Glutamatergic neuron (in vitro differentiated cells): Measurements from ENCODE around the gene NAPA. TPM values are rescaled to one million over a fixed set of nuclear protein-coding genes. Genes with fewer than 3 reads are reported as not detected.

Source experiments
- DNase-seq: peaks from one replicate; pipeline ENCODE4 v3.0.0; 2022
- H3K27ac Mint-ChIP-seq: one replicate; pipeline ENCODE4 v1.8.0; 2020; ENCODE audit warnings: mild to moderate bottlenecking, mixed read lengths, inconsistent platforms; ENCODE audit not compliant: unreplicated experiment
- H3K27me3 Mint-ChIP-seq: one replicate; pipeline ENCODE4 v1.8.0; 2020; ENCODE audit warnings: mild to moderate bottlenecking, moderate library complexity, mixed read lengths, inconsistent platforms; ENCODE audit not compliant: unreplicated experiment
- H3K36me3 Mint-ChIP-seq: one replicate; pipeline ENCODE4 v1.8.0; 2020; ENCODE audit warnings: mild to moderate bottlenecking, mixed read lengths, inconsistent platforms; ENCODE audit not compliant: unreplicated experiment
- H3K4me1 Mint-ChIP-seq: one replicate; pipeline ENCODE4 v1.8.0; 2020; ENCODE audit warnings: mild to moderate bottlenecking, low read depth, mixed read lengths, inconsistent platforms; ENCODE audit not compliant: unreplicated experiment
- H3K4me3 Mint-ChIP-seq: one replicate; pipeline ENCODE4 v1.8.0; 2020; ENCODE audit warnings: mild to moderate bottlenecking, mixed read lengths, inconsistent platforms; ENCODE audit not compliant: unreplicated experiment
- H3K9me3 Mint-ChIP-seq: one replicate; pipeline ENCODE4 v1.8.0; 2020; ENCODE audit warnings: mild to moderate bottlenecking, moderate library complexity, mixed read lengths, inconsistent platforms; ENCODE audit not compliant: unreplicated experiment
- CTCF ChIP-seq: fragments of 200-600 bp; sonication (generic); IDR thresholded peaks from one replicate; pipeline ENCODE4 v1.5.0; 2021; ENCODE audit not compliant: partially characterized antibody, unreplicated experiment
- total RNA-seq: library from RNA; stranded (reverse); fragmentation: NEBNext Ultra II Directional; extraction: Animal tissue kit (Norgen Biotek cat#: 25700); gene quantifications from one replicate; pipeline ENCODE4 v1.2.1, GENCODE V29; 2021; ENCODE audit not compliant: unreplicated experiment

NAPA gene
- total RNA-seq, 1 donor from 2014 or later = 262 TPM

- Mint-ChIP-seq H3K4me3 (no peak overlapping the region), H3K9me3 (peaks cover 6% of the 10 kb centered on the region), H3K36me3 (peaks cover 11% of the 10 kb centered on the region), H3K27ac (no peak overlapping the region), H3K4me1 (peaks cover 31% of the 10 kb centered on the region), H3K27me3 (peaks cover 10% of the 10 kb centered on the region)
- no peak for DNase-seq
- TF ChIP-seq CTCF = no peak
Measured at GRCh38 chr19:47491358-47492136, 23.3 kb downstream of the NAPA start.

GRCh38 chr19:47490847-47491246 is 24.0 kb downstream of the NAPA start:
- Mint-ChIP-seq H3K27me3 (peaks cover 10% of the 10 kb centered on the region), H3K36me3 (peaks cover 11% of the 10 kb centered on the region), H3K4me1 (peaks cover 24% of the 10 kb centered on the region), H3K4me3 (no peak overlapping the region), H3K27ac (no peak overlapping the region), H3K9me3 (peaks cover 6% of the 10 kb centered on the region)
- DNase-seq = no peak
- no peak for TF ChIP-seq CTCF

- peak overlapping the region; percentile 13 for H3K27ac Mint-ChIP-seq
- peaks cover 7% of the 10 kb centered on the region for H3K9me3 Mint-ChIP-seq
- peaks cover 5% of the 10 kb centered on the region for H3K27me3 Mint-ChIP-seq
- TF ChIP-seq CTCF = no peak
- H3K36me3 Mint-ChIP-seq = peaks cover 11% of the 10 kb centered on the region
- peak overlapping the region; percentile 21 for H3K4me3 Mint-ChIP-seq
- H3K4me1 Mint-ChIP-seq = peaks cover 17% of the 10 kb centered on the region
- DNase-seq = no peak
Measured at GRCh38 chr19:47490031-47490430, 24.8 kb downstream of the NAPA start.

- no peak overlapping the region for H3K4me3 Mint-ChIP-seq
- H3K9me3 Mint-ChIP-seq = peaks cover 8% of the 10 kb centered on the region
- no peak for DNase-seq
- H3K27ac Mint-ChIP-seq = peak overlapping the region; percentile 13
- H3K27me3 Mint-ChIP-seq = peaks cover 3% of the 10 kb centered on the region
- TF ChIP-seq CTCF = no peak
- H3K36me3 Mint-ChIP-seq = peaks cover 11% of the 10 kb centered on the region
- peaks cover 17% of the 10 kb centered on the region for H3K4me1 Mint-ChIP-seq
Measured at GRCh38 chr19:47489072-47489914, 25.6 kb downstream of the NAPA start.
